RWPE1 (cell line): ENCODE data around the gene RER1.

Source experiments
- CTCF ChIA-PET: fragments of 350-600 bp; sonication (Branson Sonifier 250); formaldehyde crosslinking; extraction: SDS; loops from one replicate; lab custom pipeline; 2021; lab: Yijun Ruan, JAX
- POLR2A ChIA-PET: fragments of 400-600 bp; formaldehyde crosslinking; extraction: SDS; loops from one replicate; lab custom pipeline; 2020; ENCODE audit warnings: antibody characterized with exemption; ENCODE audit not compliant: low non-redundant PET; lab: Yijun Ruan, JAX
- DNase-seq: peaks from one replicate; pipeline ENCODE4 v3.0.0; 2012; ENCODE audit warnings: low spot score
- H3K27ac ChIP-seq: fragments of 450-650 bp; 2 replicates; pipeline ENCODE4 v1.5.1; 2017
- CTCF ChIP-seq: fragments of 450-650 bp; conservative IDR thresholded peaks from 2 replicates; pipeline ENCODE4 v1.5.1; 2017; ENCODE audit warnings: low read depth, mild to moderate bottlenecking

Gene RER1

GRCh38 chr1:2408859-2409276 lies 17.2 kb downstream of the RER1 start:
- peak overlapping the region; percentile 4; the same call in 1 of the 2 replicates for H3K27ac ChIP-seq
- POLR2A ChIA-PET: interaction anchor here (1.3 kb wide), 1 partner anchor 9 kb away, joined by 3 read pairs; no protein-coding TSS in a partner anchor
- CTCF ChIA-PET: interaction anchor here (0.7 kb wide), 2 partner anchors 8 to 89 kb away, joined by 3 to 5 read pairs; no protein-coding TSS in a partner anchor
- DNase-seq: no peak
- TF ChIP-seq CTCF: no peak

GRCh38 chr1:2409745-2410144 lies 18.1 kb downstream of the RER1 start:
- DNase-seq: no peak
- peak overlapping the region; percentile 82 for H3K27ac ChIP-seq
- no peak for TF ChIP-seq CTCF
- ChIA-PET POLR2A (no interaction called here), CTCF (no interaction called here)

- peak overlapping the region; percentile 82 for H3K27ac ChIP-seq
- no peak for TF ChIP-seq CTCF
- POLR2A ChIA-PET: no interaction called here
- DNase-seq: no peak
- CTCF ChIA-PET: interaction anchor here (0.6 to 0.7 kb wide), 2 partner anchors 14 to 1239 kb away, joined by 3 to 4 read pairs; no protein-coding TSS in a partner anchor
Observed at GRCh38 chr1:2411801-2412394, 20.3 kb downstream of the RER1 start.

- POLR2A ChIA-PET: no interaction called here
- CTCF ChIA-PET: no interaction called here
- peak within 1 kb of the TSS; percentile 82 for H3K27ac ChIP-seq
- TF ChIP-seq CTCF: no peak
- DNase-seq: peak; percentile 95
Observed at GRCh38 chr1:2412395-2412772, 20.7 kb downstream of the RER1 start, which contains the start of gene PEX10. TSS of gene PEX10 (minus strand) at chr1:2412564. CDS start at chr1:2412502, 62 bp downstream.

- POLR2A ChIA-PET: no interaction called here
- DNase-seq: no peak
- CTCF ChIA-PET: interaction anchor here (0.7 to 1.3 kb wide), 3 partner anchors 19 to 55 kb away, joined by 3 to 4 read pairs (median 4); no protein-coding TSS in a partner anchor
- no peak for TF ChIP-seq CTCF
- H3K27ac ChIP-seq: peak overlapping the region; percentile 82
Observed at GRCh38 chr1:2412773-2413494, 21.3 kb downstream of the RER1 start.

- CTCF ChIA-PET: interaction anchor here (0.6 to 1.3 kb wide), 5 partner anchors 18 to 219 kb away, joined by 3 to 4 read pairs (median 3); no protein-coding TSS in a partner anchor
- DNase-seq: no peak
- H3K27ac ChIP-seq: peak overlapping the region; percentile 82
- POLR2A ChIA-PET: interaction anchor here (0.6 kb wide), 1 partner anchor 14 kb away, joined by 5 read pairs; no protein-coding TSS in a partner anchor
- TF ChIP-seq CTCF: no peak
Observed at GRCh38 chr1:2413495-2414296, 22.1 kb downstream of the RER1 start.
